H1 (cell line): ENCODE measurements around the gene NEDD1. TPM values are rescaled to one million over a fixed set of nuclear protein-coding genes. Genes with fewer than 3 reads are reported as not detected.

ENCODE experiments used
- CTCF ChIA-PET: fragments of 300-600 bp; sonication (Branson Sonifier 250); formaldehyde crosslinking; loops from one replicate; lab custom pipeline; 2021; ENCODE audit not compliant: partially characterized antibody; lab: Charles Lee
- POLR2A ChIA-PET: fragments of 300-600 bp; sonication (Branson Sonifier 250); formaldehyde crosslinking; loops from one replicate; lab custom pipeline; 2021; ENCODE audit warnings: inconsistent platforms; ENCODE audit not compliant: partially characterized antibody; lab: Charles Lee
- DNase-seq, 2 experiments: peaks; one replicate each; pipeline versions ENCODE4 v3.0.0 to v3.0.0-alpha.2; 2010 to 2022; ENCODE audit warnings: low spot score in 2 of 2, low read depth in 1 of 2, mixed read lengths in 1 of 2
- FAIRE-seq: peaks from 2 replicates; lab custom pipeline; 2011; peaks lifted over from hg19 to GRCh38; lab: Jason Lieb, UNC
- H2AFZ ChIP-seq: 2 replicates; pipeline ENCODE4 v1.8.1; 2012; ENCODE audit warnings: low read length, inconsistent platforms
- H2AK5ac ChIP-seq: 2 replicates; pipeline ENCODE4 v1.6.1; 2013; ENCODE audit warnings: low read depth, low read length
- H2BK120ac ChIP-seq: replicated peaks from 2 replicates; pipeline ENCODE3; 2013; ENCODE audit warnings: low read depth, low read length, inconsistent platforms
- H2BK12ac ChIP-seq: 2 replicates; pipeline ENCODE4 v1.6.1; 2013; ENCODE audit warnings: low read depth, low read length
- H2BK15ac ChIP-seq: 2 replicates; pipeline ENCODE4 v1.6.1; 2013; ENCODE audit warnings: low read length
- H2BK20ac ChIP-seq: 2 replicates; pipeline ENCODE4 v1.6.1; 2013; ENCODE audit warnings: low read length
- H2BK5ac ChIP-seq: 2 replicates; pipeline ENCODE4 v1.6.1; 2013; ENCODE audit warnings: low read depth, low read length
- H3K14ac ChIP-seq: 2 replicates; pipeline ENCODE4 v1.6.1; 2013; ENCODE audit warnings: inconsistent platforms; ENCODE audit not compliant: insufficient read length
- H3K18ac ChIP-seq: 2 replicates; pipeline ENCODE4 v1.6.1; 2013; ENCODE audit warnings: low read length; ENCODE audit errors: extremely low read depth
- H3K23ac ChIP-seq: 2 replicates; pipeline ENCODE4 v1.6.1; 2013; ENCODE audit warnings: inconsistent platforms; ENCODE audit not compliant: insufficient read length
- H3K23me2 ChIP-seq: 2 replicates; pipeline ENCODE4 v1.6.1; 2013; ENCODE audit warnings: low read depth, low read length
- H3K27ac ChIP-seq: 2 replicates; pipeline ENCODE4 v1.6.1; 2011; ENCODE audit warnings: low read depth, low read length, inconsistent platforms
- H3K27me3 ChIP-seq, 4 experiments: replicated peaks in 1 of 4; 1 replicate in 1 of 4; 2 replicates in 3 of 4; pipeline versions ENCODE4 v1.6.1 to v1.8.1; 2011 to 2013; ENCODE audit warnings: low read length in 3 of 4, mild to moderate bottlenecking in 3 of 4, inconsistent platforms in 2 of 4, mixed read lengths in 2 of 4, moderate library complexity in 1 of 4; ENCODE audit not compliant: control insufficient read depth in 3 of 4, insufficient read depth in 3 of 4; ENCODE audit errors: extremely low read depth in 1 of 4
- H3K36me3 ChIP-seq, 4 experiments: 2 replicates each; pipeline versions ENCODE4 v1.6.1 to v1.8.1; 2011 to 2013; ENCODE audit warnings: mild to moderate bottlenecking in 4 of 4, low read length in 3 of 4, moderate library complexity in 2 of 4, control low read depth in 1 of 4, inconsistent platforms in 1 of 4; ENCODE audit not compliant: insufficient read depth in 4 of 4, control insufficient read depth in 2 of 4
- H3K4ac ChIP-seq: replicated peaks from 2 replicates; pipeline ENCODE3; 2013; ENCODE audit warnings: low read length, low read depth, mixed read lengths, inconsistent platforms; ENCODE audit not compliant: insufficient read length
- H3K4me1 ChIP-seq, 4 experiments: replicated peaks in 1 of 4; 1 replicate in 1 of 4; 2 replicates in 3 of 4; pipeline versions ENCODE4 v1.6.1 to v1.8.1; 2011 to 2013; ENCODE audit warnings: low read length in 3 of 4, inconsistent platforms in 2 of 4, mixed read lengths in 1 of 4; ENCODE audit not compliant: insufficient read depth in 4 of 4, control insufficient read depth in 3 of 4
- H3K4me2 ChIP-seq, 2 experiments: 2 replicates each; pipeline versions ENCODE4 v1.6.1 to v1.8.1; 2011 to 2013; ENCODE audit warnings: low read depth in 2 of 2, low read length in 2 of 2, control low read depth in 1 of 2, inconsistent platforms in 1 of 2, mild to moderate bottlenecking in 1 of 2; ENCODE audit not compliant: insufficient read depth in 1 of 2
- H3K4me3 ChIP-seq, 4 experiments: fragments of 200-600, 300-600 bp in 1 of 4; sonication (generic), shearing (Covaris generic), sonication (Bioruptor Twin) in 1 of 4; 2 replicates each; pipeline versions ENCODE4 v1.5.1 to v1.8.1; 2011 to 2016; ENCODE audit warnings: low read length in 4 of 4, low read depth in 3 of 4, control low read depth in 2 of 4, inconsistent platforms in 2 of 4, mild to moderate bottlenecking in 2 of 4, mixed read lengths in 1 of 4, moderate library complexity in 1 of 4; ENCODE audit not compliant: insufficient read depth in 2 of 4; ENCODE audit errors: extremely low read depth in 1 of 4
- H3K56ac ChIP-seq: replicated peaks from 2 replicates; pipeline ENCODE3; 2013; ENCODE audit warnings: low read depth, mild to moderate bottlenecking, mixed read lengths, low read length, inconsistent platforms; ENCODE audit not compliant: insufficient read length
- H3K79me1 ChIP-seq: 2 replicates; pipeline ENCODE4 v1.6.1; 2013; ENCODE audit warnings: low read depth, low read length, control low read depth
- H3K79me2 ChIP-seq, 2 experiments: 2 replicates each; pipeline versions ENCODE4 v1.6.1 to v1.8.1; 2012 to 2013; ENCODE audit warnings: low read length in 2 of 2, mild to moderate bottlenecking in 2 of 2, inconsistent platforms in 1 of 2; ENCODE audit not compliant: insufficient read depth in 2 of 2, control insufficient read depth in 1 of 2
- H3K9ac ChIP-seq, 4 experiments: replicated peaks in 1 of 4; 1 replicate in 1 of 4; 2 replicates in 3 of 4; pipeline versions ENCODE4 v1.6.1 to v1.8.1; 2011 to 2013; ENCODE audit warnings: low read depth in 3 of 4, low read length in 3 of 4, control low read depth in 2 of 4, mild to moderate bottlenecking in 2 of 4, moderate library complexity in 2 of 4, inconsistent platforms in 1 of 4; ENCODE audit errors: extremely low read depth in 1 of 4
- H3K9me3 ChIP-seq, 2 experiments: 2 replicates each; pipeline versions ENCODE4 v1.6.1 to v1.8.1; 2012 to 2013; ENCODE audit warnings: mild to moderate bottlenecking in 2 of 2, moderate library complexity in 2 of 2, control low read depth in 1 of 2, inconsistent platforms in 1 of 2, low read depth in 1 of 2, low read length in 1 of 2, mixed read lengths in 1 of 2; ENCODE audit not compliant: insufficient read depth in 2 of 2
- H4K20me1 ChIP-seq, 2 experiments: replicated peaks in 1 of 2; 2 replicates each; pipeline versions ENCODE3 to v1.8.1; 2011 to 2013; ENCODE audit warnings: inconsistent platforms in 2 of 2, low read length in 2 of 2, mild to moderate bottlenecking in 1 of 2; ENCODE audit not compliant: insufficient read depth in 2 of 2, control insufficient read depth in 1 of 2
- H4K5ac ChIP-seq: 2 replicates; pipeline ENCODE4 v1.6.1; 2013; ENCODE audit warnings: low read length, low read depth, mixed read lengths, inconsistent platforms; ENCODE audit not compliant: insufficient read length
- H4K8ac ChIP-seq: 2 replicates; pipeline ENCODE4 v1.8.0; 2013; ENCODE audit warnings: mild to moderate bottlenecking, moderate library complexity, low read length, inconsistent platforms; ENCODE audit not compliant: insufficient read depth; ENCODE audit errors: extremely low read depth
- H4K91ac ChIP-seq: replicated peaks from 2 replicates; pipeline ENCODE3; 2013; ENCODE audit warnings: low read length, mixed read lengths, inconsistent platforms; ENCODE audit not compliant: insufficient read length
- CBX8 ChIP-seq: fragments of 300-800, 300-1000 bp; sonication (generic); IDR thresholded peaks from 2 replicates; pipeline ENCODE4 v1.7.1; 2016; ENCODE audit warnings: low read depth, low read length, borderline replicate concordance
- CREB1 ChIP-seq: IDR thresholded peaks from 2 replicates; pipeline ENCODE4 v1.6.1; 2012; ENCODE audit warnings: inconsistent platforms
- EGR1 ChIP-seq: IDR thresholded peaks from 2 replicates; pipeline ENCODE4 v1.6.1; 2011; ENCODE audit warnings: low read depth, low read length, borderline replicate concordance
- HDAC2 ChIP-seq, 2 experiments: fragments of 300-600 bp in 1 of 2; sonication (generic) in 1 of 2; IDR thresholded peaks; 2 replicates each; pipeline ENCODE4 v1.6.1; 2011 to 2012; ENCODE audit warnings: low read depth in 2 of 2, low read length in 2 of 2, mild to moderate bottlenecking in 2 of 2, moderate library complexity in 2 of 2, borderline replicate concordance in 1 of 2, inconsistent platforms in 1 of 2
- HDAC6 ChIP-seq: IDR thresholded peaks from one replicate; pipeline ENCODE4 v1.7.1; 2012; ENCODE audit warnings: low read depth, mild to moderate bottlenecking, inconsistent platforms, low read length, moderate library complexity
- KDM1A ChIP-seq: fragments of 200-600, 300-600 bp; sonication (generic); IDR thresholded peaks from 2 replicates; pipeline ENCODE4 v1.7.1; 2016; ENCODE audit warnings: mild to moderate bottlenecking, low read length, borderline replicate concordance
- MAFK ChIP-seq: IDR thresholded peaks from 2 replicates; pipeline ENCODE4 v1.6.1; 2012; ENCODE audit warnings: low read depth, mild to moderate bottlenecking, improper control_type of control experiment, low read length
- RBBP5 ChIP-seq: IDR thresholded peaks from 2 replicates; pipeline ENCODE4 v1.7.1; 2012; ENCODE audit warnings: low read depth, mild to moderate bottlenecking, inconsistent platforms, low read length, moderate library complexity, borderline replicate concordance
- SP1 ChIP-seq: IDR thresholded peaks from 2 replicates; pipeline ENCODE4 v1.6.1; 2011; ENCODE audit warnings: low read depth, low read length
- TAF7 ChIP-seq: optimal IDR thresholded peaks from 2 replicates; pipeline ENCODE3; 2011; ENCODE audit warnings: low read depth, mild to moderate bottlenecking, inconsistent platforms, low read length, moderate library complexity, borderline replicate concordance
- TBP ChIP-seq: IDR thresholded peaks from 2 replicates; pipeline ENCODE4 v1.6.1; 2011; ENCODE audit warnings: low read depth, low read length, improper control_type of control experiment
- WGBS, 2 experiments: shearing (Covaris generic) in 1 of 2; methylation state at CpG; one replicate each; pipeline versions ENCODE4 v1.1.6 to v1.1.7; 2013 to 2015; ENCODE audit warnings: low lambda C conversion rate in 2 of 2, mixed read lengths in 2 of 2, inconsistent platforms in 1 of 2, low coverage in 1 of 2, missing lambda C conversion rate in 1 of 2; ENCODE audit not compliant: insufficient replicate concordance in 2 of 2, insufficient coverage in 1 of 2, insufficient read length in 1 of 2; ENCODE audit errors: extremely low coverage in 1 of 2, missing lambda C conversion rate in 1 of 2; 5-methylcytosine and 5-hydroxymethylcytosine counted together
- polyA plus RNA-seq, 7 experiments: library from polyadenylated mRNA; depleted of rRNA in 3 of 7; stranded (reverse) in 5 of 7; unstranded in 2 of 7; fragments of >200 nt in 5 of 7; fragments of 200-250 nt in 2 of 7; gene quantifications; 1 replicate in 5 of 7; 2 replicates in 1 of 7; 4 replicates in 1 of 7; pipeline versions ENCODE4 v1.2.1 to v1.2.3, GENCODE V29; 2011 to 2013; ENCODE audit warnings: missing spikeins in 2 of 7, mixed read lengths in 2 of 7
- total RNA-seq: library from RNA; stranded (reverse); fragmentation: NEBNext Ultra II Directional; extraction: Animal tissue kit (Norgen Biotek cat#: 25700); gene quantifications from 2 replicates; pipeline ENCODE4 v1.2.1, GENCODE V29; 2021
- TF ChIP-seq, protein P1 (sequence below): IDR thresholded peaks from 2 replicates; pipeline ENCODE4 v1.6.1; 2011; ENCODE audit warnings: low read length, improper control_type of control experiment

Gene NEDD1
- total and polyA plus RNA-seq, 2 of the 8 experiments (the other 6 are each of a cell fraction or from before 2014, with no cell fraction given): 9.0 to 26.6 TPM

DNA sequence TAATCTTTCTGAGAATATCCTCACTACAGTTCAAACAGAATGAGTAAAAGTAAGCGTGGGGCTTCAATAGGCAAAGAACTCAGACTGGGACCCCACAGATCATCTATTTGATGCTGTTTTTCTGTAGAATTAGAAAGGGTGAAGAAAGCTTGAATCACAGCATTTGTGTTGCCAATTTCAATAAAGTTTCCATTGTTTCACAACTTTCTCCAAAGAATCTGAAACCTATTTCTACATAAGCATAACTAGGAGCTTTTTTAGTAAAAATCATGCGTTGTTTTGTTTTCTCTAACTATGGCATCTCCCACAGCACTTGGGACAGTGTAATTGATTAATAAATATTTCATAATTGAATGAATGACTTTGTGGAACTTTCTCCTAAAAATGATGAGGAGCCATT is 16.7 kb upstream of the NEDD1 start:
- H3K27me3 ChIP-seq: no peaks in the 10 kb centered on the region
- no peak overlapping the region for H3K4me3 ChIP-seq
- no peak overlapping the region for H3K56ac ChIP-seq
- H3K23ac ChIP-seq: no peak overlapping the region
- no peak overlapping the region for H2AK5ac ChIP-seq
- H2BK12ac ChIP-seq: no peak overlapping the region
- FAIRE-seq: no peak
- TF ChIP-seq EGR1 (no peak), RBBP5 (no peak), CBX8 (no peak), TBP (no peak), HDAC6 (no peak), KDM1A (no peak), MAFK (no peak), CREB1 (no peak), SP1 (no peak), HDAC2 (IDR thresholded peaks at IDR 0.05; ENCODE audit: borderline replicate concordance in 1 of 2, low read depth in 2 of 2, low read length in 2 of 2) (no peak), TAF7 (no peak)
- TF ChIP-seq, protein P1, sequence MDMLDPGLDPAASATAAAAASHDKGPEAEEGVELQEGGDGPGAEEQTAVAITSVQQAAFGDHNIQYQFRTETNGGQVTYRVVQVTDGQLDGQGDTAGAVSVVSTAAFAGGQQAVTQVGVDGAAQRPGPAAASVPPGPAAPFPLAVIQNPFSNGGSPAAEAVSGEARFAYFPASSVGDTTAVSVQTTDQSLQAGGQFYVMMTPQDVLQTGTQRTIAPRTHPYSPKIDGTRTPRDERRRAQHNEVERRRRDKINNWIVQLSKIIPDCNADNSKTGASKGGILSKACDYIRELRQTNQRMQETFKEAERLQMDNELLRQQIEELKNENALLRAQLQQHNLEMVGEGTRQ: no peak
- peaks cover 2 to 4% of the 10 kb centered on the region in 2 experiments; a peak in 1 of 4 replicates for H3K9me3 ChIP-seq
- no peak overlapping the region for H4K5ac ChIP-seq
- H3K18ac ChIP-seq: no peak overlapping the region
- H2BK15ac ChIP-seq: no peak overlapping the region
- H3K4ac ChIP-seq: no peak overlapping the region
- H2AFZ ChIP-seq: peak overlapping the region; percentile 74; the same call in 1 of the 2 replicates
- ChIA-PET CTCF (interaction anchor here (1.0 kb wide), 1 partner anchor 306 kb away, joined by 6 read pairs; no protein-coding TSS in a partner anchor), POLR2A (no interaction called here)
- no peaks in the 10 kb centered on the region for H3K79me1 ChIP-seq
- H3K4me1 ChIP-seq: 0 out of 7 replicates have a peak, but pooled peaks cover 0 to 2% (median 0%) of the 10 kb centered on the region in 4 experiments
- no peak overlapping the region for H2BK20ac ChIP-seq
- H3K36me3 ChIP-seq: no peaks in the 10 kb centered on the region
- H2BK5ac ChIP-seq: no peak overlapping the region
- H3K23me2 ChIP-seq: no peaks in the 10 kb centered on the region; the same call in 1 of the 2 replicates
- no peak overlapping the region for H3K14ac ChIP-seq
- no peak overlapping the region for H4K91ac ChIP-seq
- 93% methylated on average over 2 of the region's 2 CpGs; no CpG with 5 or more reads in 1 of the 2 experiments for WGBS, 2 experiments
- no peaks in the 10 kb centered on the region for H4K20me1 ChIP-seq
- no peak overlapping the region for H4K8ac ChIP-seq
- H3K27ac ChIP-seq: no peak overlapping the region
- no peaks in the 10 kb centered on the region for H3K79me2 ChIP-seq
- H3K9ac ChIP-seq: no peak overlapping the region
- no peak overlapping the region for H2BK120ac ChIP-seq
- no peak for DNase-seq
- no peak overlapping the region for H3K4me2 ChIP-seq
